ACHN (cell line): Measurements from ENCODE around the gene PTPN14.

Experiments
- DNase-seq: peaks from one replicate; pipeline ENCODE4 v3.0.0-alpha.2; 2015
- in situ Hi-C: cut with HindIII; loops from 2 replicates; pipeline ENCODE4 v1.10.0; 2017; ENCODE audit warnings: low sequenced_read_pairs, low pct_ligation_motif_present, low pct_unique_long_range_greater_than_20kb

The PTPN14 gene

DNA sequence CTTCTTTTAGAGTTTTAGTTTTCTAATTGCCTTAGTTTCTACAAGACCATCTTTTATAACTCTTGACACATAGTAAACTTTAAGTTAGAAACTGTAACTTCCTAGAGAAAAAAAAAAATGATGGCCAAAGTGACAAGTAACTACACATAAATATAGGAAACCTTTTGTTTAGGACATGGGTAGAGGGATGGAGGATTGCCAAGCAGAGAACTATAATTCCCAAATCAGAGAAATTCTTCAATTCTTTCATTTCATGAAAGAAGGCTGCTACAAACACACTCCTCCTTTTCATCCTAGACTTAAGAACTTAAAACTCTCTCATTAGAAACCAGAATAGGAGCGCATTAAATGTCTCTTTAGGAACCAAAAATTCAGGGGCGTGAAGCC lies 125.0 kb downstream of the PTPN14 start:
- in situ Hi-C loops = no loop called here
- no peak for DNase-seq

DNA sequence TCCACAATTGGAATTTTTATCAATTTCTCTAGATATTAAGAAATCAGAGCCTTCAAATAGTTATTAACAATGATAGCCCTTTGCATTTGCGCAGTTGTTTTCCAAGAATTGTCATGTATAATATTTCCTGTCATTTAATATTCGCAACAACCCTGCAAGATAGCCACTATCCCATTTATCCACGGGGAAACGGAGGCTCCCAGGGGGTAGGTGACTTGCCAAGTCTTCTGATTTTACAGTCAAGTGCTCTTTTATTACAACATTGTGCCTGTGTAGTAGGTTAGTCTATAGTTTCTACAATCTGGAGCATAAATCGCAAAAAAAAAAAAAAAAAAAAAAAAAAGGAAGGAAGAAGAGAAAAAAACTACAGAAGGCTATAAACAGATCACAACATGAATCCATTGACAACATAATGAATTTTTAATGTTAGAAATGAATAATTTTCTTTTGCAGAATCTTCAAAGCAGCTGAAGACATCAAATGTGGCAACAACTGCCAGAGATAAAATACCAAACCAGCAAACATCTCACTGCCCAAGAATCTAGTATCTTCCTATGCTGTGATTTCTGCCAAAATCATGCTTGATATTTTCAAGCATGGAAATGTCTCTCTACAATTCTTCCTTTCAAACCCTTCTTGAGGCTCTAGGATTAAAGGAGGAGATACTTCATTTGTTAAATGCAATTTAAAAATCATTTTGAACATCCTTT lies 125.5 kb downstream of the PTPN14 start:
- DNase-seq = no peak
- in situ Hi-C loops = no loop called here

DNA sequence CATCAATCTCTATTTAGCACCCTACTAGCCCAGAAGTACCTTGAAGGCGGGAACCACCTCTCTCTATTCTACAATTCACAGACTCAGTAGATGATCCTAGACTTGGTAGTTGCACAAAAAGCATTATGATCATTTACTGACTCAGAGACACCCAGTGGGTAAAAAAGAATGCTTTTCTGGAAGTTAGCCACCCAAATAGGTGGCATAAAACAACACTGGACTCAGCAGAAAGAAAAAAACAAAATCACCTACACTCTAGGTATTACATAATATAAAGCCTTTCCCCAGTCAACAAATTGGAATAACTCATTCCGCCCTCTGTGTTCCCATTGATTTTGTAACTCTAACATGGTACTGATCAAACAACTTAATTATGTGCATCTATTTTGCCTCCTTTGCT lies 126.3 kb downstream of the PTPN14 start:
- no peak for DNase-seq
- in situ Hi-C loops = no loop called here

DNA sequence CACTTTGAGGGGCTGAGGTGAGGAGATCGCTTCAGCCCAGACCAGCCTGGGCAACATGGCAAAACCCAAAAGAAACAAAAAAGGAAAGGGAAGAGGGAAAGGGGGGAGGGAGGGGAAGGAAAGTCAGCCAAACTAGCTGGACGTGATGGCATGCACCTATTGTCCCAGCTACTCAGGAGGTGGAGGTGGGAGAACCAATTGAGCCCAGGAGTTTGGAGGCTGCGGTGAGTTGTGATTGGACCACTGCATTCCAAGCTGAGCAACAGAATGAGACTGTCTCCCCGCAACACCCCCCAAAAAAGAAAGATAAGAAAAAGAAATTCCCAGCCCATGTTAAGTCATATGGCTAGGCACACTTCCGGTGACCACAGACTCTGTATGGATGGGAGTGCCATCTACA lies 128.4 kb downstream of the PTPN14 start:
- in situ Hi-C loops = no loop called here
- DNase-seq = no peak

DNA sequence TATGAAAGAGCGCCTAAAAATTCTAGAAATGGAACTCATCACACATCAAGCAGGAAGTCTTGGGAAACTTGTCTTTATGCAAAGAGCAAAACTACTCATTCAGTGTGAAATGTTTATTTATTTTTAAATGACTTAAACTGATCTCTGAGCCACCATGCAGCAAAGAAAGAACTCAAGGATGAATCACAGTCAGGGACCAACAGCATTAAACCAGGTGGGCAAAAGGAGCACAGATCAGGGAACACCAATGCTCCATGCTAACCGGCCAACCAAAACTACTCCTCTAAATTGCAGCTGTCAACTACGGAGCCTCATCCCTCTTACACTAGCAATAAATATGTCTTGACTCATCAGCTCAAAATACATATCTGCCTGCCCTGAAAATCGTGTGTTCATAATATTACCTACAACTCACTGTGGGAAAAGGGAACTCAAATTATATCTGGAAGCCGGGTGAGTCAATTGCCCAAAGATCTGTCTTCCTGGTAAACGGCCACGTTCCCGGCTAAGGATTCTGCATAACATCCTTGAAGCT lies 129.2 kb downstream of the PTPN14 start:
- in situ Hi-C loops = no loop called here

DNA sequence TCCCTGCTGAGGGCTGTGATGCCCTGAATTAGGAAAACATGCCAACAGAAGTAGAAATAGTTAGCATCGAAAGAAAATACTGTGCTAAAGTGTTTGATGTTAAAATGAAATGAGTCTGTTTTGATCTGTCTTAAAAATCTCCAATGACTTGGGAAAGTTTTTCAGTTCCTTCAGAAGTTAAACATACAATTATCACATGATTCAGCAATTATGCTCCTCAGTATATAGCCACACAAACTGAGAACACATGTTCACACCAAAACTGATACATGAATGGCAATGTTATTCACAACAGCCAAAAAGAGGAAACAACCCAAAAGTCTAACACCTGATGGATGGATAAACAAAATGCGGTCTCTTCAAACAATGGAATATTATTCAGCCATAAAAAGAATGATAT lies 130.6 kb downstream of the PTPN14 start:
- no peak for DNase-seq
- in situ Hi-C loops = no loop called here

More for the DNA sequence above, 129.2 kb downstream of the PTPN14 start:
- no peak for DNase-seq

DNA sequence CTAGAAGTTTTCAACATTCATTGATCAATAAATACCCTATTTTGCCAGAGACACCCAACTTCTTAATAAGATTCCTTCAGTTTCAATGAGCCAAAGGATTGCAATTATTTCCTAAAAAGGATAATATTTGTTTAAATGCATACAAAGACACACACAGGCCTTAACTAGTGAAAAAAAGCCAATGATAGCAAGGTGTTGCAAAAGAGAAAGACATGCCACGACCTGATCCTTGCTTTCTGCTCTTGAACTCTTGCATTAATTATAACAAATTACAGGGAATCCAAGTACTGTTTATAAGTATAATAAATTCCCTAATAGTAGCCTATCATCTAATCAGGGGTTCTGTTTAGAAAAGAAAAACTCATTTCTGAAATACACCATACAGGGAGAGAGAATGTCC lies 131.1 kb downstream of the PTPN14 start:
- in situ Hi-C loops = no loop called here
- DNase-seq = no peak

DNA sequence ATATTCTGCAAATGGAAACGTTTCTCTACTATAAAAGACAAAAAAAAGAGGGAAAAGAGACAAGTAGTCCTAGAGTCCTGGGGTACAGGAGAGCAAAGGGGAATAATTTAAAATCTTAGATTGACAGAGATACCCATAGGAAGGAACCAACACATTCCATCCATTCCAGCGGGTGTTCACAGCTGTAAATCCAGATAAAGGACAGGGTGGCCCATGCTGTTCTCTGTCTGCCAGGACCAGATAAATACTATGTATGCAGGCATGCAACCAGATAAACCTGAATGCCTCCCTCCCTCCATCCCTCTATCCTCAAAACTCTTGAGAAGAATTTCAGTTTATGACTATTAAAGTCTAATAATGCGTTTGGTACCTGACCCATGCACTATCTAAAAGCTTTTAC lies 131.8 kb downstream of the PTPN14 start:
- in situ Hi-C loops = no loop called here
- no peak for DNase-seq

DNA sequence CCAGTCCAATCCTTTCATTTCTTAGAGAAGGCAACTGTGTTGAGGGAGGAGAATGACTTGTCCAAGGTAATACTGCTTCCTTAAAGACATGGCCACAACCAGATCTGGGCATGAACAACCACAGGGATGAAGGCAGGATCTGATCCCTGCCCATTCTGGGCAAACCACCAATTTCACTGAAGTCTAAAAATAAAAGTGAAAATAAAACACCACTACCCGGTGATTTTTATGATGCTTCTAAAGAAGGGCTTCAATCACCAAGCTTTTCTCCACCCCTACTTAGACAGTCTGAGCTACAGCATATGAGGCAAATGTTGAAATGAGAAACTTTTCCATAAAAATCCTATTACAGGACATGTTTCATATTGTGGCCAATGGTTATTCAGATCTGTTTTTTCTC lies 133.0 kb downstream of the PTPN14 start:
- DNase-seq = no peak
- in situ Hi-C loops = no loop called here

DNA sequence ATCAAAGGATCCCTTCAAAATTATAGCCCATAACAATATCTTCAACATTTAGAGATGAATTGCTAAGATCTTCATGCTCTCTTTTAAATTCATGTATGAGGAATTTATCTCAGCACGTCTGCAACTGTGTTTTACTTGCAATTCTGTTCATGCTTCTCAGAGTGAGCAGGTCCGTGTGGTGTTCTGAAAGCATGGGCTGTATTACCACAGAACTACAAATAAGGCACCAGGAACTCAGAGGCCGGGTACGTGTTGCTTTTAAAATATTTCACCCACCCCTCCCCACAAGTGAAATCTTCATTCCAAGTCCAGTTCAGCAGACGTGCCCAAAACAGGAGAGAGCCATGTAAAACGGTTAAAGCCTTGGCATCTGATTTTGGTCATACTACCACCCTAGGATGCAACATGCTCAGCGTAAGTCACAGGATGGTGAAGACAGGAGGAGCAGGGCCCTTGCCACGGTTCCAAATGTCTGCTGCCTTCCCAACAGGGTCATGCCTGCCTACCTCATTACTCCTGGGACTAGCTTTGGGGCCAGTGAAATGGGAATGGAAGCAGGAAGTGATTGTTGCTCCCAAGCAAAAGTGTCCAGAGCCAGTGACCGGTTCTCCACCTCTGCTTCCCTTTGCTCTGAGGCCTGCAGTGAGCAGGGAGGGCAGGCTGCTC lies 133.7 kb downstream of the PTPN14 start:
- in situ Hi-C loops = no loop called here
- no peak for DNase-seq

DNA sequence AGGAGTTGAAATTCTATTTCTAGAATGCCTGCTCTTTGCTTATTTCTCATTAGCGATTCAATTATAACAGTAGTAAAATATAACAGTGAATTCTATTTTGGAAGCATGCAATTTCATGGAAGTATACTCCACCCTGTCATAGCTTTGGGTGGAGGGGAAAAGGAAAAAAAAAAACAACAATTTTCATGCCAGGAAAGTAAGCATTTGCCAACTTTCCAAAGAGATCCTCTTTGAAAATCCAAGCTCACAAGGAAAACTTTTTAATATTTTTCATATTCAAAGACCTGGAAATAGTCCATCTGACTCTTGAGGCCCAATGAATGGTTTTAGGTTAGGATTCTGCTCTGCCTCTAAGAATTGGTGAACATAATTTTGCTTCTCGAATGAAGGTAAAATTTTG lies 134.5 kb downstream of the PTPN14 start:
- no peak for DNase-seq
- in situ Hi-C loops = no loop called here

DNA sequence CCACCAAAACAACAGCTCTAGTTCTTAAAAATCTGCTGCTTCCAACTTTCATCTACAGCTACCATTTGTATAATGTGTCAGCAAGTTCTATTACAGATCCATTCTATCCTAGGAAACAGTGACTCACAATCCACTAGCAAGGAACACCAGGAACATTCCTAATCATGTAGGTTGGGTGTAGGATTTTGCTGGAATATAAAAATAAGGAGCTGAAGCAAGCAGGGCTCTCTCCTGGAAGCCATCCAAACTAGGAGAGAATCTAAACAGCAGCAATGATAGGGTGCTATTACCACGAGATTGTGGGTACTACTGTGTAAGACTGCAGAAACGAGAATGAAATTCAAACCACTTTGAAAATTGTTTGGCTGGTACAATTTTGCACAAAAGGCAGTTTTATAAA lies 135.0 kb downstream of the PTPN14 start:
- no peak for DNase-seq
- in situ Hi-C loops = no loop called here

DNA sequence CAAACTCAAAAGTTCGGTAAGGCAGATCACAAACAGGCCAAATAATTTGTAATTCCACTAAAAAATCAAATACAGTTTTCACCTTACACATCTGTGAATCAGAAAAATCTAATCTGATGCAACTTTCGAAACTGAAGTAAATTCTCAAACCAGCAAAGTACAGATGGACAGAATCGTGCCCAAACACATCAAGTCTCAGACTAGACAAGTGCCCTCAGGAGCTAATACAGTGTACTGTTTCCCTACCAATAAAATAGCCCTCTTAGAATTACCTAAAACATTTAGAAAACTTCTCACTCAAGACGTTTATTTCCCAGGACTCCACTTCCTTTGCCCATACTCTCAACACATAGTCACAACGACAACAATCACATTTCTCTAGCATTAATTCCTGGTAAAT lies 136.3 kb downstream of the PTPN14 start:
- in situ Hi-C loops = no loop called here
- DNase-seq = no peak

DNA sequence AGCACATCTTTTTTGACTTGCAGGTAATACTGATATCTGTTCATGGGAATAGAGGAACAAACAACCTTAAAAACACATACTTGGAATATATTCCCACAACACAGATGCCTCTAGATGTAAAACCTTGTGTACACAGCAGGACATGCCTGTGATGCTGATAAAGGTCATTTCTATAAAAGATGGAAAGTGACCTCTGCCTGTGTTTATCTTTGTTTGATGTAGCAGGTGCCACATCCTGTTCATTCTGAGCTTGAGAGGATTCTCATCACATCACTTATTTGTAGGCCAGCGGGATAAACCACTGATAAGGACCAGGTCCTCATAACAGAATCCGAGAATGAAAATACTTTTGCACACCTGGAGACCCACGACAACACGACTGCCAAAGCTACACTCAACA lies 136.7 kb downstream of the PTPN14 start:
- no peak for DNase-seq
- in situ Hi-C loops = no loop called here

DNA sequence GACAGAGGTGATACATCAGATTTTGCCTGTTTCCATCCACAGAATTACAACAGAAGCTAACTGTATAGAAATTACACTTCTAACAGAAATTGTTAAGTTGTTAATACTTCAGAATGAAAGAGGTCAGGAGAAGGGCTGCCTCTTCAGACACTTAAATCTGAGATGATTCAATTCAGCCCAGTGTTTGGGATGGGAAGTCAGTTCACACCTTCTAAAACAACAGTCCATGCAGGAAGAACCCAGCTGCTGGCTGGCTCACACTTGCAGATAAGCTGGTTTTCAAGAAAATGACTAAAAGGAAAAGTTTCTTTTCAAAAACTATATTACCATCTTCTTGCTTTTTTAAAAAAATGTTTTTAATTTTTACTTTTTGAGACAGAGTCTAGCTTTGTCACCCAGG lies 138.1 kb downstream of the PTPN14 start:
- in situ Hi-C loops = no loop called here
- DNase-seq = no peak

DNA sequence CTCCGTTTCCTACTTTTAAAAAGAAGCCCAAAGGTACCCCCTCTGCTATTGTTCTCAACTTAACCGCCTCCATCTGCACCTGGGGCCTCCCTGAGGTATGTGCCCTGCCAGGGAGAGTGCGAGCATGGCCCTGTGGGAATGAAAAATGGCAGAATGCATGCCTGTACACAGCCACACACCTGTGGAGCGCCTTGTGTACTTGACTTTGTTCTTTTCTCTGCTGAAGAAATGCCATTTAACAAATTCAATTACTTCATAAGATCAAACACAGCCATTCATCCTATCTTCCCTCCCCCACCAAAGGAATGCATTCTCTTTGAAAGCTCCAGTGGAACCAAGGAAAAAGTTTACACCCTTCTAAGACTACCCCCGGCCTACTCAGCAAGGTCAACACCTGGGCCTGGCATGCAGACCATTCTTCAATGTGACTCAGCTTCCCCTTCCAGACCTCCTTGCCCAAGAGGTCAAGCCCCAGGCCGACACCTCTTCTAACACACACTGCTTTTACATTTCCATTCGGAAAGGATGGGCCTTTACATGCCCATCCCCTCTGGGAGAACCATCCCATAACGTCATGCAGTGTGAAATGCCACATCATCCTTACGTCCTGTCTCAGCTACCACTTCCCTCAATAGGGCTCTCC lies 146.7 kb downstream of the PTPN14 start:
- in situ Hi-C loops = no loop called here
- peak; percentile 93 for DNase-seq

DNA sequence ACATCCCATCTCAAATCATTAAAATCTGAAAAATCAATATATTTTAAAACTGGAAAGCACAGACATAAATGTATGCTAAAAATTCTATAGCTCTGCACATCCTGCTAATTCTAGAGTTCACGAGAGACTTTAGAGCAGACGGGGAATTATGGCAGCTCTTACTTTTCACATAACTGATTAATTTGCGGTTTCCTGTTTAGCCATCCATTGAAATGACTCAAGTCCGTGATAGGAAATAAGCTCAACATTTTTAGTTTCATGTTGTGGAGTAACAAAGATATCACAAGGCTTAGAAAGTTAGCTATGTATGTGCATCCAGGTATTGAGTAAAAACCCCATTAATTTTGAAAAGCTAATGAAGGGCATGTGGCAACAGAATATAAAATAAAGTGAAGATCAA lies 147.2 kb downstream of the PTPN14 start:
- peak; percentile 94 for DNase-seq
- in situ Hi-C loops = no loop called here

DNA sequence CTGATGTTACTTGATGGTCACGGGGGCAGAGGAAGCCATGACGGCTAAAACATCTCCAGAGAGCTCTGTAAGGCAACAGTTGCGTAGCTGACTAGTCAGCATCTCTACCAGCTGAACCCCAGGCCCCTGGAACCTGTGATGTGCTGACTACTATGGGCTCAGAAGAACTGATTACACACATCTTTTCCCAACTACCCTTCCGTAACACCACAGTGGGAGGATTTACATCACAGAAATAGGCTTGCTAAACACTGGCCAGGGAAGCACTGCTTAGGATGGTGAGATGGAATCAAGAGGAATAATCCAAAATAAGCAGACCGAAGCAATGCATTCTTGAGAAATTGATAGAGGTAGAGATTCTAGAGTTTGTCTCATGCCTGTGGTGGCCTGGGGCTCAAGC lies 148.0 kb downstream of the PTPN14 start:
- no peak for DNase-seq
- in situ Hi-C loops = no loop called here

DNA sequence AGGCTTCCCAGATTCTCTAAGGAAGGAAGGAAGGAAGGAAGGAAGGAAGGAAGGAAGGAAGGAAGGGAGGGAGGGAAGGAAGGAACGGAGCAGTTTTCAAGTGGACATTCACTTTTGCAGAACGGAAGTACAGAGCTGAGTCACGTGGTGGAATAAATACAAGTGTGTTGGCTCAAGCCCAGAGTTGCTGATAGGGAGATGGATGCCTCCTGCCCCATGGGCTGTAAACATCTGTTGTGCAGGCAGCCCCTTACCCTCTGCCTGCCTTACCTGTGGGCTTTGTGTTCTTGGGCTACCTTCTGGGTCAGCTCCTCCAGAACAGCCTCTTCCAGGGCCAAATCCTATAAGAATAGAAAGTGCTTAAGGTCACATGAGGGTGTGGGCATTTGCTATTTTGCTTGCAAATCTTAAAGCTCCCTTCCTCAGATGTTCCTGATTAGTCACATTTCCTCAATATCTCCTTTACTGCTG lies 148.8 kb downstream of the PTPN14 start:
- in situ Hi-C loops = no loop called here
- DNase-seq = peak; percentile 59

DNA sequence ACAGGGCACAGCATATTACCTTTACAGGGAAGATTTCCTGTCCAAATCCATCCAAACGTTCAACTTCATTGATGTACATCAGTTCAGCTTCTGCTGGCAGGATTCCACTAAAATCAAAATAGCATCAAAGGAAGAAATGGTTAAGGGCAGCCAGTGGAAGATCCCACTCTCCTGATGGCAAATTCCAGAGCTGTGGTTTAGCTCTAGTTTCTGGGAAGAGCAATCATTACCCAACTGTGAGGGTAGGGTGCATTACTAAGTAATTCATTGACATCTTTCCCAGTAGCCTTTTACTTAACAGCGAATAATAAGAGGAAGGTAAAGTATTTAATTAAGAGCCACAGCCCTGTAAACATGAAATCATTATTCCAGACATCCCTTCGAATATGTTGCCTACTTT lies 149.7 kb downstream of the PTPN14 start:
- DNase-seq = no peak
- in situ Hi-C loops = no loop called here
